IMR-90 (cell line): ENCODE data around the gene GNG2. TPM values are rescaled to one million over a fixed set of nuclear protein-coding genes. Genes with fewer than 3 reads are reported as not detected.

Experiments used
- ATAC-seq: fragments of 200-7000 bp; cut with Tn5 transposase; 2 replicates; pipeline ENCODE4 v1.9.1; 2020; ENCODE audit warnings: low read depth, mild to moderate bottlenecking, moderate library complexity
- BruUV-seq: library from RNA; stranded (reverse); fragments of 400-500 nt; replicated peaks from 2 replicates; lab custom pipeline; 2021; lab: Mats Ljungman, UMichigan
- CTCF ChIA-PET: fragments of 300-600 bp; formaldehyde crosslinking; extraction: SDS; loops from one replicate; lab custom pipeline; 2021; ENCODE audit warnings: antibody characterized with exemption; lab: Yijun Ruan, JAX
- POLR2A ChIA-PET: fragments of 300-600 bp; sonication (Branson Sonifier 250); formaldehyde crosslinking; loops from one replicate; lab custom pipeline; 2022; ENCODE audit warnings: antibody characterized with exemption; ENCODE audit not compliant: unreplicated experiment; lab: Charles Lee
- DNase-seq: peaks from one replicate; pipeline ENCODE4 v3.0.0; 2013
- H2AFZ ChIP-seq: replicated peaks from 2 replicates; pipeline ENCODE3; 2013; ENCODE audit warnings: low read length, mild to moderate bottlenecking; ENCODE audit not compliant: poor library complexity
- H2AK5ac ChIP-seq: 2 replicates; pipeline ENCODE4 v1.6.1; 2013; ENCODE audit warnings: low read depth, low read length, inconsistent platforms
- H2AK9ac ChIP-seq: replicated peaks from 2 replicates; pipeline ENCODE3; 2013; ENCODE audit warnings: mild to moderate bottlenecking, low read depth, low read length, moderate library complexity; ENCODE audit not compliant: poor library complexity
- H2BK120ac ChIP-seq: 2 replicates; pipeline ENCODE4 v1.6.1; 2013; ENCODE audit warnings: low read depth, low read length, inconsistent platforms
- H2BK15ac ChIP-seq: 3 replicates; pipeline ENCODE4 v1.6.1; 2013; ENCODE audit warnings: low read depth, low read length, inconsistent platforms
- H2BK20ac ChIP-seq: 2 replicates; pipeline ENCODE4 v1.6.1; 2013; ENCODE audit warnings: low read depth, mild to moderate bottlenecking, inconsistent platforms, low read length, moderate library complexity
- H2BK5ac ChIP-seq: 2 replicates; pipeline ENCODE4 v1.6.1; 2013; ENCODE audit warnings: mild to moderate bottlenecking, low read depth, low read length, inconsistent platforms; ENCODE audit not compliant: poor library complexity, severe bottlenecking
- H3K14ac ChIP-seq: replicated peaks from 2 replicates; pipeline ENCODE4 v1.6.1; 2013; ENCODE audit warnings: low read depth, low read length, inconsistent platforms
- H3K18ac ChIP-seq: 2 replicates; pipeline ENCODE4 v1.6.1; 2013; ENCODE audit warnings: low read depth, low read length, control low read depth
- H3K23ac ChIP-seq: 2 replicates; pipeline ENCODE4 v1.6.1; 2013; ENCODE audit warnings: low read depth, low read length, inconsistent platforms
- H3K27ac ChIP-seq: 2 replicates; pipeline ENCODE4 v1.5.1; 2013; ENCODE audit warnings: mild to moderate bottlenecking, control low read depth, low read length; ENCODE audit not compliant: insufficient read depth
- H3K27me3 ChIP-seq: 2 replicates; pipeline ENCODE4 v1.6.1; 2013; ENCODE audit warnings: low read length; ENCODE audit not compliant: control insufficient read depth, insufficient read depth
- H3K36me3 ChIP-seq: 2 replicates; pipeline ENCODE4 v1.6.1; 2013; ENCODE audit warnings: low read length, mixed read lengths; ENCODE audit not compliant: control insufficient read depth, insufficient read depth
- H3K4ac ChIP-seq: 2 replicates; pipeline ENCODE4 v1.6.1; 2013; ENCODE audit warnings: low read depth, low read length, inconsistent platforms
- H3K4me1 ChIP-seq: 2 replicates; pipeline ENCODE4 v1.6.1; 2013; ENCODE audit warnings: low read length, mixed read lengths; ENCODE audit not compliant: control insufficient read depth, insufficient read depth
- H3K4me2 ChIP-seq: 2 replicates; pipeline ENCODE4 v1.6.1; 2013; ENCODE audit warnings: low read depth, mild to moderate bottlenecking, control low read depth, low read length, moderate library complexity
- H3K4me3 ChIP-seq: 2 replicates; pipeline ENCODE4 v1.5.1; 2013; ENCODE audit warnings: low read depth, mild to moderate bottlenecking, control low read depth, low read length, moderate library complexity; ENCODE audit not compliant: insufficient read depth
- H3K56ac ChIP-seq: 2 replicates; pipeline ENCODE4 v1.6.1; 2013; ENCODE audit warnings: low read length, inconsistent platforms; ENCODE audit not compliant: insufficient read depth; ENCODE audit errors: extremely low read depth
- H3K79me1 ChIP-seq, 2 experiments: 2 replicates each; pipeline ENCODE4 v1.6.1; 2013; ENCODE audit warnings: low read length in 2 of 2, inconsistent platforms in 1 of 2, low read depth in 1 of 2
- H3K9ac ChIP-seq: 2 replicates; pipeline ENCODE4 v1.6.1; 2013; ENCODE audit warnings: low read depth, low read length, control low read depth
- H3K9me1 ChIP-seq: 2 replicates; pipeline ENCODE4 v1.6.1; 2013; ENCODE audit warnings: low read length, inconsistent platforms; ENCODE audit not compliant: insufficient read depth
- H3K9me3 ChIP-seq: 2 replicates; pipeline ENCODE4 v1.6.1; 2013; ENCODE audit warnings: low read length; ENCODE audit not compliant: control insufficient read depth, insufficient read depth
- H4K20me1 ChIP-seq: 2 replicates; pipeline ENCODE4 v1.6.1; 2013; ENCODE audit warnings: low read length, inconsistent platforms; ENCODE audit not compliant: insufficient read depth
- H4K5ac ChIP-seq: 2 replicates; pipeline ENCODE4 v1.6.1; 2013; ENCODE audit warnings: mild to moderate bottlenecking, low read depth, low read length, control low read depth
- H4K8ac ChIP-seq, 2 experiments: 2 replicates each; pipeline ENCODE4 v1.6.1; 2013; ENCODE audit warnings: low read depth in 2 of 2, low read length in 2 of 2, control low read depth in 1 of 2, inconsistent platforms in 1 of 2
- H4K91ac ChIP-seq: 2 replicates; pipeline ENCODE4 v1.6.1; 2013; ENCODE audit warnings: low read depth, low read length, inconsistent platforms; ENCODE audit not compliant: insufficient read depth
- BHLHE40 ChIP-seq: fragments of 150-350 bp; IDR thresholded peaks from 2 replicates; pipeline ENCODE4 v1.6.1; 2016; ENCODE audit warnings: mild to moderate bottlenecking, low read depth, low read length
- CEBPB ChIP-seq: IDR thresholded peaks from 2 replicates; pipeline ENCODE4 v1.6.1; 2012; ENCODE audit warnings: low read depth, low read length, improper control_type of control experiment
- CHD1 ChIP-seq: IDR thresholded peaks from 2 replicates; pipeline ENCODE4 v1.6.1; 2012; ENCODE audit warnings: low read depth, low read length, improper control_type of control experiment
- FOS ChIP-seq: fragments of 150-350 bp; IDR thresholded peaks from 2 replicates; pipeline ENCODE4 v1.6.1; 2016; ENCODE audit warnings: low read depth, low read length
- MAFK ChIP-seq: IDR thresholded peaks from 2 replicates; pipeline ENCODE4 v1.6.1; 2012; ENCODE audit warnings: low read depth, low read length, improper control_type of control experiment
- MAZ ChIP-seq: IDR thresholded peaks from 2 replicates; pipeline ENCODE4 v1.6.1; 2012; ENCODE audit warnings: low read depth, mild to moderate bottlenecking, low read length, improper control_type of control experiment, moderate library complexity, borderline replicate concordance
- MXI1 ChIP-seq: IDR thresholded peaks from 2 replicates; pipeline ENCODE4 v1.6.1; 2012; ENCODE audit warnings: low read depth, mild to moderate bottlenecking, low read length, moderate library complexity, borderline replicate concordance
- NFE2L2 ChIP-seq: fragments of 150-350 bp; IDR thresholded peaks from 2 replicates; pipeline ENCODE4 v1.6.1; 2016; ENCODE audit warnings: low read depth, mild to moderate bottlenecking, low read length
- POLR2A ChIP-seq: IDR thresholded peaks from 2 replicates; pipeline ENCODE4 v1.6.1; 2012; ENCODE audit warnings: mild to moderate bottlenecking, low read depth, low read length
- RAD21 ChIP-seq: IDR thresholded peaks from 2 replicates; pipeline ENCODE4 v1.6.1; 2012; ENCODE audit warnings: low read length, improper control_type of control experiment
- RCOR1 ChIP-seq: IDR thresholded peaks from 2 replicates; pipeline ENCODE4 v1.6.1; 2012; ENCODE audit warnings: mild to moderate bottlenecking, low read length, improper control_type of control experiment; ENCODE audit not compliant: insufficient replicate concordance
- RFX5 ChIP-seq: IDR thresholded peaks from 2 replicates; pipeline ENCODE4 v1.8.0; 2012; ENCODE audit warnings: low read depth, mild to moderate bottlenecking, low read length, moderate library complexity
- SMC3 ChIP-seq: fragments of 150-350 bp; IDR thresholded peaks from 2 replicates; pipeline ENCODE4 v1.6.1; 2016; ENCODE audit warnings: low read depth, mild to moderate bottlenecking, antibody characterized with exemption, low read length, moderate library complexity
- dilution Hi-C: fragments of 300-500 bp; cut with HindIII; formaldehyde crosslinking; loops from one replicate; pipeline ENCODE4 v1.14.3; 2018; ENCODE audit warnings: low sequenced_read_pairs; ENCODE audit not compliant: unreplicated experiment
- in situ Hi-C: fragments of 300-500 bp; cut with MboI; formaldehyde crosslinking; loops from 3 replicates; pipeline ENCODE4 v1.14.3; 2019; ENCODE audit warnings: low sequenced_read_pairs, inconsistent platforms, mixed read lengths
- intact Hi-C: fragments of 100-400 bp; cut with micrococcal nuclease; formaldehyde crosslinking; loops from 2 replicates; pipeline ENCODE4 v1.10.0; 2022
- polyA plus RNA-seq, 3 experiments: library from polyadenylated mRNA; depleted of rRNA; stranded (reverse); fragments of >200 nt; gene quantifications; 2 replicates each; pipeline ENCODE4 v1.2.3, GENCODE V29; 2012; ENCODE audit warnings: low replicate concordance in 1 of 3
- total RNA-seq: library from RNA; depleted of rRNA; stranded (reverse); fragments of >200 nt; gene quantifications from 2 replicates; pipeline ENCODE4 v1.2.3, GENCODE V29; 2012
- TF ChIP-seq, protein P1 (sequence below): fragments of 150-350 bp; IDR thresholded peaks from 2 replicates; pipeline ENCODE4 v1.6.1; 2017; ENCODE audit warnings: mild to moderate bottlenecking, antibody characterized with exemption, low read length, low read depth
- TF ChIP-seq, protein P2 (sequence below): conservative IDR thresholded peaks from 2 replicates; pipeline ENCODE4 v1.5.1; 2012; ENCODE audit warnings: mild to moderate bottlenecking, low read depth, low read length, improper control_type of control experiment
- TF ChIP-seq, protein P3 (sequence below): fragments of 150-350 bp; IDR thresholded peaks from 2 replicates; pipeline ENCODE4 v1.6.1; 2016; ENCODE audit warnings: low read depth, mild to moderate bottlenecking, low read length, moderate library complexity, borderline replicate concordance

The GNG2 gene
- total and polyA plus RNA-seq, 2 of the 4 experiments (the other 2 are of a cell fraction), result 13.1 to 14.6 TPM

DNA sequence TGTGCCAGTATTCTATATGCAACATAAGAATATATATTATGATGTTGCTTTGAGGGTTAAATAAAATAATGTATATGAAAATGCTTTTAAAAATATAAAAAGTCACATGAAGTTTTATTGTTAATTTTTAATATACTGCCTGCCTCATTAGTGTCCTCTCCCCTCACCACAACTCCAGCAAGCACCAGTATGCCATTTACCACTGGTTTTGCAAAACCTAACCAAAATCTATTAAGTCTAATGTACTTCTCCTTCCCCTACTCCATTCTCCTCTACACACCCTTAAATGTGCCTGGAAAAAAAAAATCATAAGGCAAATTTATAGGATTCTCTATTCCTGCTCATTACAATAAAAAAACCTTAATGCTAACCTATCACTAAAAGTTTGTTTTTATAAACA, 24.0 kb upstream of the GNG2 start:
- no peak overlapping the region for H2AK5ac ChIP-seq
- no peaks in the 10 kb centered on the region; the same call in 1 of the 2 replicates for H3K9me1 ChIP-seq
- H2BK120ac ChIP-seq, result no peak overlapping the region
- BruUV-seq, result no TSS peak
- no peak overlapping the region for H2AFZ ChIP-seq
- H4K8ac ChIP-seq, result no peak overlapping the region
- H3K4ac ChIP-seq, result no peak overlapping the region
- H3K36me3 ChIP-seq, result no peaks in the 10 kb centered on the region
- H2AK9ac ChIP-seq, result no peak overlapping the region
- intact Hi-C loops, result no loop called here
- no peak overlapping the region for H3K18ac ChIP-seq
- H3K23ac ChIP-seq, result no peak overlapping the region
- no peaks in the 10 kb centered on the region for H3K27me3 ChIP-seq
- no peaks in the 10 kb centered on the region for H4K20me1 ChIP-seq
- H3K4me2 ChIP-seq, result no peak overlapping the region
- peaks cover 2% of the 10 kb centered on the region; the same call in 1 of the 2 replicates for H3K9me3 ChIP-seq
- H3K14ac ChIP-seq, result no peak overlapping the region
- H4K5ac ChIP-seq, result no peak overlapping the region
- no peak overlapping the region for H3K9ac ChIP-seq
- DNase-seq (no peak), ATAC-seq (no peak)
- H4K91ac ChIP-seq, result no peak overlapping the region
- dilution Hi-C loops, result no loop called here
- POLR2A ChIA-PET, result no interaction called here
- no peak overlapping the region for H3K4me3 ChIP-seq
- no peak overlapping the region for H3K56ac ChIP-seq
- in situ Hi-C loops, result no loop called here
- H2BK15ac ChIP-seq, result no peak overlapping the region
- H3K79me1 ChIP-seq, result no peaks in the 10 kb centered on the region
- H3K4me1 ChIP-seq, result no peaks in the 10 kb centered on the region
- H2BK5ac ChIP-seq, result no peak overlapping the region
- CTCF ChIA-PET, result no interaction called here
- TF ChIP-seq POLR2A (no peak), MAZ (no peak), CEBPB (no peak), RAD21 (no peak), BHLHE40 (no peak), SMC3 (no peak), RFX5 (no peak), FOS (no peak), NFE2L2 (no peak), MAFK (no peak), RCOR1 (no peak), CHD1 (no peak), MXI1 (no peak)
- TF ChIP-seq, protein P1, sequence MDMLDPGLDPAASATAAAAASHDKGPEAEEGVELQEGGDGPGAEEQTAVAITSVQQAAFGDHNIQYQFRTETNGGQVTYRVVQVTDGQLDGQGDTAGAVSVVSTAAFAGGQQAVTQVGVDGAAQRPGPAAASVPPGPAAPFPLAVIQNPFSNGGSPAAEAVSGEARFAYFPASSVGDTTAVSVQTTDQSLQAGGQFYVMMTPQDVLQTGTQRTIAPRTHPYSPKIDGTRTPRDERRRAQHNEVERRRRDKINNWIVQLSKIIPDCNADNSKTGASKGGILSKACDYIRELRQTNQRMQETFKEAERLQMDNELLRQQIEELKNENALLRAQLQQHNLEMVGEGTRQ, result no peak
- TF ChIP-seq, protein P2, sequence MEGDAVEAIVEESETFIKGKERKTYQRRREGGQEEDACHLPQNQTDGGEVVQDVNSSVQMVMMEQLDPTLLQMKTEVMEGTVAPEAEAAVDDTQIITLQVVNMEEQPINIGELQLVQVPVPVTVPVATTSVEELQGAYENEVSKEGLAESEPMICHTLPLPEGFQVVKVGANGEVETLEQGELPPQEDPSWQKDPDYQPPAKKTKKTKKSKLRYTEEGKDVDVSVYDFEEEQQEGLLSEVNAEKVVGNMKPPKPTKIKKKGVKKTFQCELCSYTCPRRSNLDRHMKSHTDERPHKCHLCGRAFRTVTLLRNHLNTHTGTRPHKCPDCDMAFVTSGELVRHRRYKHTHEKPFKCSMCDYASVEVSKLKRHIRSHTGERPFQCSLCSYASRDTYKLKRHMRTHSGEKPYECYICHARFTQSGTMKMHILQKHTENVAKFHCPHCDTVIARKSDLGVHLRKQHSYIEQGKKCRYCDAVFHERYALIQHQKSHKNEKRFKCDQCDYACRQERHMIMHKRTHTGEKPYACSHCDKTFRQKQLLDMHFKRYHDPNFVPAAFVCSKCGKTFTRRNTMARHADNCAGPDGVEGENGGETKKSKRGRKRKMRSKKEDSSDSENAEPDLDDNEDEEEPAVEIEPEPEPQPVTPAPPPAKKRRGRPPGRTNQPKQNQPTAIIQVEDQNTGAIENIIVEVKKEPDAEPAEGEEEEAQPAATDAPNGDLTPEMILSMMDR, result no peak
- TF ChIP-seq, protein P3, sequence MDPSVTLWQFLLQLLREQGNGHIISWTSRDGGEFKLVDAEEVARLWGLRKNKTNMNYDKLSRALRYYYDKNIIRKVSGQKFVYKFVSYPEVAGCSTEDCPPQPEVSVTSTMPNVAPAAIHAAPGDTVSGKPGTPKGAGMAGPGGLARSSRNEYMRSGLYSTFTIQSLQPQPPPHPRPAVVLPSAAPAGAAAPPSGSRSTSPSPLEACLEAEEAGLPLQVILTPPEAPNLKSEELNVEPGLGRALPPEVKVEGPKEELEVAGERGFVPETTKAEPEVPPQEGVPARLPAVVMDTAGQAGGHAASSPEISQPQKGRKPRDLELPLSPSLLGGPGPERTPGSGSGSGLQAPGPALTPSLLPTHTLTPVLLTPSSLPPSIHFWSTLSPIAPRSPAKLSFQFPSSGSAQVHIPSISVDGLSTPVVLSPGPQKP, result no peak
- no peak overlapping the region for H3K27ac ChIP-seq
- no peak overlapping the region for H2BK20ac ChIP-seq
